Loucy (cell line): ENCODE results near the gene CAMK1D.

Experiments used
- EZH2phosphoT487 ChIP-seq: fragments of 200-600 bp; IDR thresholded peaks from 2 replicates; pipeline ENCODE4 v1.6.1; 2018; ENCODE audit warnings: antibody characterized with exemption, mild to moderate bottlenecking, moderate library complexity, borderline replicate concordance
- TF ChIP-seq, protein P1 (sequence below): fragments of 200-600 bp; sonication (generic); conservative IDR thresholded peaks from 2 replicates; pipeline ENCODE4 v1.5.1; 2014; ENCODE audit warnings: mild to moderate bottlenecking, antibody characterized with exemption, low read length

DNA sequence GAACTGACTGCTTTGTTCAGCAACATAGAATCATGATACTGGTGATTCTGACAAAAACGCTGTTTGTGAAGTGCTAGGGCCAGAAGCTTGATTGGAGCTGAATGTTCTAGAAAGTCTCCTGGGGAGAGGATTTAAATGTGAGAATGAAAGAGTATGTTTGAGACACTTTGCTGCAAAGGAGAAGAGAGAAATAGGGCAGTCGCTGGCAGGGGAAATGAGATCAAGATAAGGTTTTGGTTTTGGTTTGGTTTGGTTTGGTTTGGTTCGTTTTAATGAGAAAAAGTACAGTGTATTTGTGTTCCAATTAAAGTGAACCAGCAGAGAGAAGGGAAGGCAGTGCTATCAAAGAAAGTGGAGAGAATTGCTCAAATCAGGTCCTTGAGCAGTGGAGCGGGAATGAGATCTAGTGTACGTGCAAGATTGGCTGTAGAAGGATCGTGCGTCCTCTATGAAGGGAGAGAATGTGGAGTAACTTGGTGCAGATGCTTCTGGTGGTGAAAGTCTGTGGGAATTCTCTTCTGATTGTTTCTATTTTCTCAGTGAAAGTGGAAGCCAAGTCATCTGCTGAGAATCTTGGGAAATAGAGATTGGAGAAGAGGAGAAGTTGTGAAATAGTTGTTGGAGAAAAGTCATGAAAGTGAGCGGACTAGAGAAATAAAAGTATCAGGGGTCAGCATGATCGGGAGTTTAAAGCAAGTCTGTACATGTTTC lies 381.6 kb downstream of the CAMK1D start:
- TF ChIP-seq, protein P1, sequence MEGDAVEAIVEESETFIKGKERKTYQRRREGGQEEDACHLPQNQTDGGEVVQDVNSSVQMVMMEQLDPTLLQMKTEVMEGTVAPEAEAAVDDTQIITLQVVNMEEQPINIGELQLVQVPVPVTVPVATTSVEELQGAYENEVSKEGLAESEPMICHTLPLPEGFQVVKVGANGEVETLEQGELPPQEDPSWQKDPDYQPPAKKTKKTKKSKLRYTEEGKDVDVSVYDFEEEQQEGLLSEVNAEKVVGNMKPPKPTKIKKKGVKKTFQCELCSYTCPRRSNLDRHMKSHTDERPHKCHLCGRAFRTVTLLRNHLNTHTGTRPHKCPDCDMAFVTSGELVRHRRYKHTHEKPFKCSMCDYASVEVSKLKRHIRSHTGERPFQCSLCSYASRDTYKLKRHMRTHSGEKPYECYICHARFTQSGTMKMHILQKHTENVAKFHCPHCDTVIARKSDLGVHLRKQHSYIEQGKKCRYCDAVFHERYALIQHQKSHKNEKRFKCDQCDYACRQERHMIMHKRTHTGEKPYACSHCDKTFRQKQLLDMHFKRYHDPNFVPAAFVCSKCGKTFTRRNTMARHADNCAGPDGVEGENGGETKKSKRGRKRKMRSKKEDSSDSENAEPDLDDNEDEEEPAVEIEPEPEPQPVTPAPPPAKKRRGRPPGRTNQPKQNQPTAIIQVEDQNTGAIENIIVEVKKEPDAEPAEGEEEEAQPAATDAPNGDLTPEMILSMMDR: no peak
- TF ChIP-seq EZH2phosphoT487: no peak
